GM12872 (cell line): ENCODE data around the gene PRSS16.

Experiments used
- TF ChIP-seq, protein P1 (sequence below): IDR thresholded peaks from 3 replicates; pipeline ENCODE4 v1.5.1; 2011; ENCODE audit warnings: low read depth, mild to moderate bottlenecking, low read length, moderate library complexity; ENCODE audit not compliant: insufficient read depth

PRSS16 gene

GRCh38 chr6:27293436-27294098, 46.1 kb downstream of the PRSS16 start:
- TF ChIP-seq, protein P1, sequence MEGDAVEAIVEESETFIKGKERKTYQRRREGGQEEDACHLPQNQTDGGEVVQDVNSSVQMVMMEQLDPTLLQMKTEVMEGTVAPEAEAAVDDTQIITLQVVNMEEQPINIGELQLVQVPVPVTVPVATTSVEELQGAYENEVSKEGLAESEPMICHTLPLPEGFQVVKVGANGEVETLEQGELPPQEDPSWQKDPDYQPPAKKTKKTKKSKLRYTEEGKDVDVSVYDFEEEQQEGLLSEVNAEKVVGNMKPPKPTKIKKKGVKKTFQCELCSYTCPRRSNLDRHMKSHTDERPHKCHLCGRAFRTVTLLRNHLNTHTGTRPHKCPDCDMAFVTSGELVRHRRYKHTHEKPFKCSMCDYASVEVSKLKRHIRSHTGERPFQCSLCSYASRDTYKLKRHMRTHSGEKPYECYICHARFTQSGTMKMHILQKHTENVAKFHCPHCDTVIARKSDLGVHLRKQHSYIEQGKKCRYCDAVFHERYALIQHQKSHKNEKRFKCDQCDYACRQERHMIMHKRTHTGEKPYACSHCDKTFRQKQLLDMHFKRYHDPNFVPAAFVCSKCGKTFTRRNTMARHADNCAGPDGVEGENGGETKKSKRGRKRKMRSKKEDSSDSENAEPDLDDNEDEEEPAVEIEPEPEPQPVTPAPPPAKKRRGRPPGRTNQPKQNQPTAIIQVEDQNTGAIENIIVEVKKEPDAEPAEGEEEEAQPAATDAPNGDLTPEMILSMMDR = no peak

DNA sequence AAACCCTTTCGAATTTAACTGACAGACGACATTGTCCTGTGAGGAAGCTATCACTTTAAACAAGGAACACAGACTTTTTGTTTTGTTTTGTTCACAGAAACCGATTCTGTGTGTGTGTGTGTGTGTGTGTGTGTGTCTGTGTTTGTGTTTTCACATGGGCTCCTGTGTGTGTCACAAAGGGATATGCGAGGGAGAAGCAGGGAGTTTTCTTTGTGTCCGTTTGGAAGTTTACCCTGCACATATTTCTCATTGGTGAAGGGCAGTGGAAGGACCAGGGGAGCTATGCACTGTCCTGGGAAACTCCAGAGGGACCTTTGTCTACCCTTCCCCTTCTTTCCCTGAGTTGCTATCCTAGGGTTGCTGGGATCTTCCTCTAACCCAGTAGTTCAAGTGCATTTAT, 46.9 kb downstream of the PRSS16 start:
- TF ChIP-seq, protein P1 = no peak

DNA sequence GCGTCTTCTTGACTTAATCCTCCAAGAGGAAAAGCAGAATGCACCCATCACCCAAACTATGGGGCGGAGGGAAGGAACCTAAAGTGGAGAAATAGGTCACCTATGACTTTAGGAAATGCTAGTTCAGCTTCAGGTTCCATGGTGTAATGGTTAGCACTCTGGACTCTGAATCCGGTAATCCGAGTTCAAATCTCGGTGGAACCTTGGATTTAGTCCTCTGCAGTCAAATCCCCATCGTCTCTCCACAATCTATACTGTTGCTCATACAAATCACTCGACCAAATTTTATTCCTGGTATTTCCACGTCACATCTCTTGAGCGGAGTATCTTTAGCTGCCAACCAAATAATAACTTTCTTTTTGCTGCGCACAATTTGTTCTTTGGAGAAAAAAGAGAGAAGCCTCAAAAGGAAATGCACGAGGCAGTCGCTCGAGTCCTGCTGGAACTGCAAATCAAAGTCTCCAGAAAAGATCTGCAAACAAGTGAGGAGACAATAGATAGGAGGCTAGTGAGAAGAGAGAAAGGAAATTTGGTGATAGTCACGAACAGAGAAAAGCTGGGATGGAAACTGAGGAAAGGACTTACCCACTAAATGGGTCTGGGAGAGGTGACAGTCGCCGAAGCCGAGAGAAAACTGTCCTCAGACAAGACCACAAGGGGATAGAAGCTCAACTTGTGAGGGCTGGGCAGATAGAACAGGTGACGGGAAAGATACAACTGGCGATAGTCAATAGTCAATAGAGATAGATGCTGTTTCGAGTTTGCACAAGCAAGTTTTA, 48.0 kb downstream of the PRSS16 start:
- TF ChIP-seq, protein P1 = no peak

DNA sequence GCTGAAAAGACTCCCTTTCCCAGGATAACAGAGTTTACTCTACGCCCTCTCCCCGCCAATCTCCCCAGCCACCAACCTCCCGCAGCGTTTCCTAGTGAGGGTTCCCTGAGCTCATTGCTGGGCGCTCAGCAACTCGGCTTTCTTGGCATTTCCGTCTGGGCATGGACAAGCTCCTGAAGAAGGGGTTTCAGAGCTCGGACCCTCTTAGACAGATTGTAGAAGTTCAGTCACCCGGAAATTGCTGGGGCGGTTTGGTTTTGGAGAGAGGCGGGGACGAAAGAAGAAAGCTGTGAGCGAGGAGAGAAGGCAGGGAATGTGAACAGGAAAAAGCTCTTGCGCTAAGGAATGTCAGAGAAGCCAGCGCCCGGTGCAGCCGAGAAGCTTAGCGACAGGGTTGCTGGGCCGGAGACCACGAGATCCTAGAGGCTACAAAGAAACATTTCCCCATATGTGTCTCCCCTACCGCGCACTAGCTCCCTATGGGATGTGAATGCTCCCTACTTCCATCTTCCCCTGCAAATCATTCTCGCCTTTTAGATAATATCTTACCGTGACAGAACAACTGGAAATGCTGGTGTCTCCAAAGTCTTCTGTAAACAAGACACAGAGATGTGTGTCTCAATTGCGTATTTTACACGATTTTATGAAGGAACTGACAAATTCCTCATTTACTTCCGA, 48.7 kb downstream of the PRSS16 start:
- TF ChIP-seq, protein P1 = no peak

- TF ChIP-seq, protein P1 = no peak
Measured at GRCh38 chr6:27297484-27297856, 50.0 kb downstream of the PRSS16 start.

DNA sequence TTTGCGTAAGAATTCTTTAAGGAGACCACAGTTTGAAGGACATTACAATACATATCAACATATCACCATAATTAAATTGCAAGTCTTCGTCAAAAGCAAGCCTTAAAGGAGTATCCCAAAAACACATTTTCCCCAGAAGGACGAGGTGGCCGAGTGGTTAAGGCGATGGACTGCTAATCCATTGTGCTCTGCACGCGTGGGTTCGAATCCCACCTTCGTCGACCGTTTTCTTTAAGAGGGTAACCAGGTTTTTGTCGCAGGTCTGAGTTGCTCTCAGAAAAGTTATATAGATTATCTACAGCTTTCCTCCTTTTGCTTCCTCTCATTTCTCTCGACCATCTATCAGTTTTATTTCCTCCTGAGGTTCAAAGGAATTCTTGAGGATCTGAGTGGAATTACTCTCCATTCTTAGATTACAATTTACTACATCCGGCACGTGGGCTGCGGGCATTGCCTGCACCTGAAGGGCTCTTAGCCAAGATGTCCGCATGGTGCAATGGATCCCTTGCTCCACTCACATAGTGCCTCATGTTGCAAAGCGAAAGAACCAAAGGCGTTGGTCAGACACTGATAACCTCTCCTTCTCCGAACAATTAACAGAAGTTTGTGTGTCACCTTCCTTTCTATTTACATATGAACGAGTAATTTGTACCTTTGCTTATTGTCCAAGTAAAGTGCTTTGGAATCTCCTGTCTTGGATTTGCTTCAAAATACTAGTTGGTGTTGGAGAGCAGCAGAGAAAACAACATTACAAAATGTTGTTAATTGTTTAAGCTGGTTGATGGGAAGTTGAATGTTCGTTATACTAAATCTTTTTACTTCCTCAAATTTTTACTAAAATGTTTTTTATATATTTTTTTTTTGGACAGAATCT, 50.6 kb downstream of the PRSS16 start:
- TF ChIP-seq, protein P1 = no peak
